Stimulated activated CD4-positive, alpha-beta T cell treated with anti-CD3 and anti-CD28 coated beads, Interleukin-12 subunit alpha, Interleukin-12 subunit beta, amount 100 ng/mL, for 24 hours (primary cell): ENCODE data around the gene SPNS2.

Experiments
- DNase-seq, 2 experiments: peaks; one replicate each; pipeline ENCODE4 v3.0.0-alpha.2; 2020; ENCODE audit warnings: low read depth in 2 of 2

Gene SPNS2

DNA sequence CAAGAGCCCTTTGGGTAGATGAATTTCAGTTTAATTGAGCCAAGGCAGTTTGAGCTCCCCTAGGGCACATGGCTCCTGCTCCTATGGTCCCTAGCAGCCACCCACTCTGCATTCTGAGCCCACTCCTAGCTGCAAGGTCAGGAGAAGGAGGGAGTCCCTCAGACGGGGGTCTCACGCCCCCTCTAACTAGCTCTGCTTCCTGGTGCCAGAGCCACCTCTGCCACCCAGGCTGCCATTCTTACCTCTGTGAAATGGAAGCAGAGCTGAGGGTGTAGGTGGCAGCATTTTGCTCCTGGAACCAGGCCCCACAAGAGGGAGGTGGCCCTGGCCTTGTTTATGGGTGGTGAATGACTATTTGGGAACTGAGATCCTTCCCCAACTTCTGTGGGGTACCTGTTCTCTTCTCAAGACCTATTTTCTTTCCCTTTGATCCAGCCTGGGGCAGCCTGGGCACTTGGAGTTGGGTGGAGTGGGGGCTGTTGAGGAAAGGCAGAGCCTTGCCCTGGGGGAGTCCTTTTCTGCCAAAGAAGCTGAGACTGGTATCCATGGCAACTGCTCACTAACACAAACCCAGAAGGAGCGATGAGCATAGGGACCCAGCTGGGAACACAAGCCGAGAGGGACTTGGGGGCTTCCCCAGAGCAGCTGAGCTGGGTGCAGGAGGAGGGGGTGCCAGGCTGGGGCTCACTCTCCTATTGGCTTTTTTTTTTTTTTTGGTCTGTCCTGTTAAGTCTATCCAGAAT lies 4.8 kb downstream of the SPNS2 start:
- no peak for DNase-seq

DNA sequence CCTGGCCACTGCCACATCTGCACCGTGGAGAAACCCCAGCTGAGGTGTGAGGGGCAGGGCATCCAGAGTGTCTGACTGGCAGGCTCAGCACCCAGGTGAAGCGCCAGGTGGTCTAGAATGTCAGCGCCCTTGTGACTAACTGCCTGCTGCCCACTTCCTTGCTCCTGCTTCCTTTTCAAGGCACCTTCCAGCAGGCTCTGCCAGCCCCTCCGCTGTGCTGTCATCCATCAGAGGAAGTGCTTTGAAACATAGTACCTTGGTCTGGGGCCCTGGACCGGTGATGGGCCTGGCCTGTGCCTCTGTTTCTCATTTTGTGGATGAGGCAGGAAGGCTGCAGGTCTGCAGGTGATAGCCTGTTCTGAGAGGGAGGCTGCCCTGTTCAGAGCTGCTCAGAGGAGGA lies 5.5 kb downstream of the SPNS2 start:
- DNase-seq, result no peak

DNA sequence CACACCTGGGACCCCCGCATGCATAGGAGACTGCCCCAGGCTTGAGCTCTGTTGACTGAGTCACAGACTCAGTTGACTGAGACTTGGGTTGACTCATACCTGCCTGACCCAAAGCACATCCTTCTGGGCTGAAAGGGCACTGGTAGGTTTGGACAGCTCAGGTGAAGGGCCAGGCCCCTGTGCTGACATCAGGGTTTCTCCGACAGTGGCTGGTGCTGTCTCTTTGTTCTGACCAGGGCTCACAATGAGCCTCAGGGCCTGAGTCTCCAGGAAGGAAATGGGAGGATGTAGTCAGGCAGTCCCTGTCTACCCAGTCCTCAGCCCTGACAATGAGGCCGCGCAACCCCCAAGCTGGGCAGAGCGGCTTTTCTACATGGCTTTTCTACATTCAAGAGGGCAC lies 6.5 kb downstream of the SPNS2 start:
- no peak for DNase-seq

DNA sequence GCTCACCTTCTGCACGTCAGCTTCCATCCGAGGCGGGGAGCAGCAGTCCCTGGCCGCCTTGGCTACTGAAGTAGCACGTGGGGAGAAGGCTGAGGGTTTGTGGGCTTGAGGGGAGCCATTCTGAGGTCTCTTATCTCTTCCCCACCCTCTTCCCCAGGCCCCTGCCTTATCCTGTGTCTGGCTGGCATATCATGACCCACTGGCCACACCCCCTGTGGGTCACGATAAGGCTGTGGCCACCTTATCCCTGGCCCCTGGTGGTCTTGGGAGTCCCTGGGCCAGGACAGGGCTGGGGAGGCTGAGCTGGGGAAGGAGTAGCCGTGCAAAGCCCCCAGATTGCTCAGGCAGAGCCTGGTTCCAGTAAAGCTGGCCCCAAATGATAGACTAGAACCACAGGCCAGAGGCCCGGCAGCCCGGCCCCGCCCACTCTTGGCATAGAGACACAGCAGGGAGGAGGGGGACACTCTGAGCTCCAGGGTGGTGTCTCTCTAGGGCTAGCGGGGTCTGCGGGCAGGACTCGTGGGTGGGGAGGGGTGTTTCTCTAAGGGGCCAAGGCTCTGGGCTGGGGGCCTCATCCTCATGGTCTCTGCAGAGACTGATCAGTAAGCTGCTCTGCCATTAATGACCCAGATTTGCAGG lies 7.6 kb downstream of the SPNS2 start:
- no peak for DNase-seq

DNA sequence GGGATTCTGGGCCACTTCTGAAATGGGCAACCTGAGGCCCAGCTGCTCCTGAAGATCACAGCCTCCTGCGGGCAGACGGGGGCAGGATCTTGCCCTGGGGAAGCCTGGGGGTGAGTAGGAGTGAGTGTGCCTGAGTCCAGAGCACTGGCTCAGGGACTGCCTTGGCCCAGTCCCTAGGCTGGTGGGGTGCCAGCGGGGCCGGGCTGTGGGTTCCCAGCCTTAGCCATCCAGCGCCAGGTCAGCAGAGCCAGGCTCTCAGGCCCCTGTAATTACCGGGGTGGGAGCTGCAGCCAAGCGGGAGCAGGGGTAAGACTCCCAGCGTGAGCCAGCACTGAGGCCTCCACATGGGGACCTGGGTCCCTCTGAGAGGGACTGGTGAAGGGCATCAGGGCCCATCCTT lies 8.2 kb downstream of the SPNS2 start:
- DNase-seq, result no peak

DNA sequence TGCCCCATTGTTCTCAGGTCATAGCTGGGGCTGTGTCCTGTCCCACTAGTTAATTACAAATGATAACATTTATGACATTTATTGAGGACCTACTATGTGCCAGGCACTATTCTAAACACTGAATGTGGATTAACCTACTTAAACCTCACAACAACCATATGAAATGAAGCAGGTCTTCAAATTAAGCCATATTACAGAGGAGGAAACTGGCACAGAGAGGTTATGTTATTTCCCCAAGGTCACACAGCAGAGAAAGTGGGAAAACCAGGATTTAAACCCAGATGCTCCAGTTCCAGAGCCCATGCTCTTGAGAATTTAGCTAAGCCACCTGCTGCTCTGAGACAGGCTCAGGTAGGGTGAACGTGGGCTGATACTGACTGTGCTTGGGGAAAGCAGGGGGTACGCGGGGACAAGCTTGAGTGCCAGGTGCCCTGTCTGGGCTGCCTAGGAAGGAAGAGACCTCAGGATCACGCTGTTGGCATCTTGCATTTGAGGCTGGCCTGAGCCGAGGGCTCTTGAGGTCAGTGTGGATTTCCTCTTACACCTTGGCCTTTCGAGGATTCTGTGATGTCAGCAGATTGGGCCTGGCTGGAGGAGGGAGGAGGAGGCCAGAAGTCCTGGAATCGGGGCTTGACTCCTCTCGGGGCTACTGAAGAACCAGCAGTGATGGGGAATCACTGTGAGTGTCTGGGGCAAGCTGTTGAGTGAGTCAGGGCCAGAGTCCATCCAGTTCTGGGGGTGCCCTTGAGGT lies 8.9 kb downstream of the SPNS2 start:
- no peak for DNase-seq

DNA sequence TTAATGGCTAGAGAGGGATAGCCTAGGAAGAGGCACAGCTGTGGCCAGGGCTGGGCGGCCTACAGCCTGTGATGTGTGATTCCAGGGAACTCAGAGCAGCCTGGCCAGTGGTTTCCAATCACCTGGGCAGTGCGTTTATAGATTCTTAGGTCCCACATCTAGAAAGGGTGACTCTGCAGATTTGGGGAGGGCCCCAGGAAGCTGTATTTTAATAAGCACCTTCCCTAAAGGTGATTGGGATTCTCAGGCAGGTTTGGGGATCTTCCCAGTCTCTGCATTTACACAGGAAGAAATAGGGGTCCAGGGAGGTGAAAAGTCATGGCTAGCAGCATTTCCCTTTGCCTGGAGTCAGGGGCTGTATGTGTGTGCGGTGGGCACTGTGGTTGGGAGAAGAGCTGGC lies 9.5 kb downstream of the SPNS2 start:
- no peak for DNase-seq

DNA sequence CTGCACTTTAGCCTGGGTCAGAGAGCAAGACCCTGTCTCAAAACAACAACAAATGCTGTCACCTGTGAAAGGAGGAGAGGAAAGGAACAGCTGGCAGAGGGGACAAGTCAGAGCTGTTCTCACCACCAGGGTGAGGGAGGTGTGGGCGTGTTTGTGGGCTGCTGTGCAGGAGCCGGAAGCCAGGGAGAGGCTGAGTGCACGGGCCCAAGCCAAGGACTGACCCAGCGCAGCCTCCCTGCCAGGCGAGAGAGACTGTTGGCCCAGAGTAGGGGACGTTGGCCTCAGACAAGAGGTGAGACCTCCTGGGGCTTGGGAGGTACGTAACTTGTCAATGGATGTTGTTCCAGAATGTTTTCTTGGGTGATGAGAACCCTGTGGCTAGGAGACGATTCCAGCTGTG lies 10.7 kb downstream of the SPNS2 start:
- no peak for DNase-seq

DNA sequence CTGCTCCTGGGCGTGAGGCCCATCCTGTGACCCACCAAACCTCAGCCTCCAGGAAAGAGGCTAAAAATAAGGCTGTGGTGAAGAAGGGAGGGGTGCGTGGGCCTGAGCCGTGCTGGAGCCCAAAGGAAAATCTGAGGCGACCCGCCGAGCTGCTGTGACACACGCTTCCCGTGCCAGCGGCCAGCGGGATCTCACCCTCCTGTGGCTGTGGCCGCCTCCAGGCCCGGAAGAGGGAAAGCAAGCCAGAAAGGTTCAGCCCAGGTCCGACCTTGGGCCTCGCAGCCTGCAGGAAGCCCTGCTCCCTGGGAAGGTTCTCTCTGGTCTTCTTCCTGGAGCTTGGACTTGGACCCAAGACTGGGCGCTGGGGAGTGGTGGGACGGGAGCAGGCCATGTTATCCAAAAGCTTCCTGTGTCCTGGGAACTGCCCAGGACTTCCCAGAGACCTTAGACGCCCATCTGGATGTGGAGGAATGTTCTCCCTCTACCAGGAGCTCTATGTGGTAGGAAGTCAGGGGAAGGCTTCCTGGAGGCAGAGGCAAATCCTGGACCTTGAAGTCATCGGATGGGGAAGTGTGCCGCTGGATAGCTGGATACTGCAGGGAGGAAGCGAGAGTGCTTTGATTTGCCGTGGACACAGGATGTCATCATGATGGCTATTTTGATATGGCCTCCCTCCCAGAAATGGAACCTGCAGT lies 11.4 kb downstream of the SPNS2 start:
- DNase-seq, result no peak

DNA sequence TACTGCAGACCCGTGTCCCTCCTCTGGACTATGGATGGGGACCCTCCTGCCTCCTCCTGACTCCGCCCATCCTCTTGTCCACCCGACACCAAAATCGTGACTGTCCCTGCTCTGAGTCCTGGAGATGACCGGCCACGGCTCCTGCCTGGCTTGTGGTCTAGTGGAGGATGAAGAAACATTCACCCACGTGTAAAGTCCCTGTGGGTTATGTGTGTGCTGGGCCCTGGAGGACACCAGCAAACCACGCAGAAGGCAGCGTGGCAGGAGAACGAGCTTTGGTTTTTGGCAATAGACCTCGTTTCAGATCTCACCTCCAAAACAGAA lies 11.9 kb downstream of the SPNS2 start:
- DNase-seq, result no peak

DNA sequence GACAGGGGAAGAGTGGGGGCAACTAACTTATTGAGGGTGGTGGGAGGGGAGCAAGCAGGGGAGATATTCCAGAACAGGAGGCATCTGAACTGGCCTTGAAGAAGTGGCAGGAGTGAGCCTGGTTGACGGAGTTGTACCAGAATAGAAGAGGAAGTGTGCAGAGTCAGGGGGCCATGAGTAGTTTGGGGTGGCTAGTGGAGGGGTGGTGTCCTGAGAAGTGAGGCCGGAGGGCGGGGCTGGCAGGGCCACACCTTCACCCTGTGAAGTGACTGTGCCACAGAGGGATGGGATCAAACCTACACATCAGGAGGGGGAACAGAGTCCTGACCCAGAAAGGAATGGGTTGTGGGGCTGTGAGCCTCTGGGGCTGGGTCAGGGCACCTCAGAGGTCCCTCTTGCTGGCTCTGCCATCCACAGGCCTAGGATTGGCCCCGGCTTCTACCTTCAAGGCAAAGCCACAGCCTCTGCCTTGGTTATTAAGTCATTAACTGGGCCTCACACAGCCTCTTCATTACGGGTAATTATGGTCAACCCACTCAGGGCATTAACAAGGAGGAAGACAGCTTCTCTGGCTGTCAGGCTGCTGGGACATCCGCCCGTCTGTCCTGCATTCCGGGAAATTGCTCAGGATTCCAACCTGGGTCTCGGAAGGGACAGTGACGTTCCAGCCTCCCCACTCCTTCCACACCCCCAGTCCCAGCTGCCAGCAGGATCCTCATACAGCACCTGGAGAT lies 12.7 kb downstream of the SPNS2 start:
- DNase-seq, result no peak

DNA sequence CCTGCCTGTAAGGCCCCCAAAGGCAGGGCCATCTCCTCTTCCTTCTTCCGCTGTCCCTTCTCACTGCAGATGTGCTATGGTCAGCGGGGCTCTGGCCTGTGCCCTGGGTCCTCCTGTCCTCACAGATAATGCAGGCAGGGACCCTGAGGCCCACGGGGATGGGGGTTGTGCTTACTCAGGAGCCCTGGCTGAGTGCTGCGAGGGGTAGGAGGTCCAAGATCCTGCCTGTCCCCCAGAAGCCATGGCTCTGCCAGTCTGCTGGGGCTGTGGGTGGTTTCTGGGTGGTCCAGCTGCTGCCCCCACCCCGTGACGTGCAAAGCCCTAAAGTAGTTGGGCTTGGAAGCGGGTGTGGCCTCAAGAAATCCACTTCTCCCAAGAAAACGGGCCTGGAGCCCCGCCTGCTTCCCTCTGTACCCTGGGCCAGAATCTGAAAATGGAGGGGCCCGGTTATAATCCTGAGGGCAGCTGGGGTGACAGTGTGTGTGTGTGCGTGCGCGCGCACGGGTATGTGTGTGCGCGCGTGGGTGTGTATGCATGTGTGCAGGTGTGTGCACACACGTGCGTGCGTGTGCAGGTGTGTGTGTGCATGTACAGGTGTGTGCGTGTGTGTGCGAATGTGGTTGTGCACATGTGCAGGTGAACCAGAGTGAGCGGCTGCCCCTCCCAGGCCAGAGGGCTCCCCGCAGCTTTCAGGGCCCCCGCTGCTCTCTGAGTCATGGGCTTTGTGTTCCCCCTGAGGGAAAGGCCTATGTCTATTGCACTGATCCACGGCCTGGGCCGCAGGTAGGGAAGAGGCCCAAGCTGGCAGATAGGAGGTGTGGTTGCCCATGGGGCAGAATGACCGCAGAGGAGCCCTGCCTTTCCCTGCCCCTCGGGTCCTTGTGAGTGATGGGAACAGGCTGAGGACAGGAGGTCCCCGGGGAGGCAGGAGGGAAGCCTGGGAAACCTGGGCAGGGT lies 13.8 kb downstream of the SPNS2 start:
- DNase-seq, result no peak

DNA sequence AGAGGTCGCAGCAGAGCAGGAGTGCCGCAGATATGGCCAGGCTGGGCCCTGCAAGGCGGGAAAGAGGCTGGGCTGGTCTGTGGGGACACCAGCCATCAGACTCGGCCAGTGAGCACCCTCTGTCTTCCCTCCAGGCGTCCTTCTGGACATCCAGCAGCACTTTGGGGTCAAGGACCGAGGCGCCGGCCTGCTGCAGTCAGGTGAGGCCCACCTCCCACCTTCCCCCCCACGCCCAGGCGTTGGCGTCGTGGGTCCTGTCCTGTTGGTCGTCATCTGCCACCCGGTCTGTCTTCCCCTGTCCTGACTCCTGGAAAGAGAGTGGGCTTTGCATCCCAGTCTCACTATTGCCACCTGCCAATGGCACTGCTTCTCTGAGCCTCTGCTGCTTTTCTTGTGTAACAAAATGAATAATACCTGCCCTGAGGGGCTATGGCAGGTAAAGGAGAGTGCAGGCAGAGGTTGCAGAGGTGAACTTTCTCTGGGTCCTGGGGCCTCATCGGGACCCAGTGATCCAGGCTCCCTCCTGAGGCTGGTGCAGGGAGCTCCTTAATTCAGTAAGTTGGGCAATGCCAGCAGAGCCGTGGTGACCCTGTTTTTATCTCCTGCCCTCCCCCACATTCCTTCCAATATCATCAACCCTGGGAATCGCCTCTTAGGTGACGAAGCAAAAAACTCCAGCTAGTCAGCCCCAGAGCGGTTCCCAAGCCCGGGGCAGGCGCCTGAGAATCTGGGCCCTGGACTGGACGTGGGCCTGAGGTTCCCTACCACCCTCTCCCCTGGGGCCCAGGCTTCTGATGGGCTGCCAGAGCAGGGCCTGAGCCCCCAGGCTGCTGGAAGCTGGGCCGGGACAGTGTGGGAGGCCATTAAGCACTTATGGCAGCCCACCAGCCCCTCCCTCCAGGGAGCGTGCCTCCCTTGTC lies 14.7 kb downstream of the SPNS2 start:
- no peak for DNase-seq

DNA sequence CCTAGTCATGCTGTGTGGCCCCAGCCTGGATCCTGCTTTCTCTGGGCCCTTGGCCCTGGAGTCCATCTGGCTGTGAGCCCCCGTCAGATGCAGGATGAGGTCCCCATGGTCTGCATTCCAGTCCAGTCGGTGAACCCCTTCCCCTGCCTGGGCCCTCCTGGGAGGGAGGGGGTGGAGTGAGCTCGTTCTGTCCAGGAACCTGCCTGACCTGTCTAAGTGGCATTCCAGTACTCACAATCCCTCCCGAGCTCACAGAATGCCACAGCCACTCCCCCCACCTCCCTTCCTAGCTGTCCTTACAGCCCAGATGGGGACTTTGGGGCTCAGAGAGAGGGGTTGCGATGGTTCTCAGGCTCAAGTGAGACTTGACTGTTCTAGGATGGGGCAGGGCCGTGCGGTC lies 15.5 kb downstream of the SPNS2 start:
- DNase-seq, result no peak

DNA sequence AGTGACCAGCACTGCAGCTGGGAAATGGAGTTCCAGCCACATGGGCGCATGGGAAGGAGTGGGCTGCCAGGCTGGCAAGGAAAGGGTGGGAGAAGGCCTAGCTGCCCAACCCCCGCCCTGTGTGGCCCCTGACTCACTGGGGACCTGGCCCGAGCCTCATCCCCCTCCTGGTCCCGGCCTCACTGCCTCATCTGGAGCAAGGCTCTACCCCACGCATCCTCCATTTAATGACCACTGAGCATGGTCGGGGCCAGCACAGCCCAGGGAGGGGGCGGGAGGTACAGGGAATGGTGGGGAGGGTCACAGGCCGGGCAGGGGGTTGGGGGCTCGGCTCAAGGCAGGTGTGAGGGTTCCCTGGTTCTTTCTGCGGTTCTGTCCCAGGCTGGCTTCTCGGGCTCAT lies 16.1 kb downstream of the SPNS2 start:
- DNase-seq, result no peak

DNA sequence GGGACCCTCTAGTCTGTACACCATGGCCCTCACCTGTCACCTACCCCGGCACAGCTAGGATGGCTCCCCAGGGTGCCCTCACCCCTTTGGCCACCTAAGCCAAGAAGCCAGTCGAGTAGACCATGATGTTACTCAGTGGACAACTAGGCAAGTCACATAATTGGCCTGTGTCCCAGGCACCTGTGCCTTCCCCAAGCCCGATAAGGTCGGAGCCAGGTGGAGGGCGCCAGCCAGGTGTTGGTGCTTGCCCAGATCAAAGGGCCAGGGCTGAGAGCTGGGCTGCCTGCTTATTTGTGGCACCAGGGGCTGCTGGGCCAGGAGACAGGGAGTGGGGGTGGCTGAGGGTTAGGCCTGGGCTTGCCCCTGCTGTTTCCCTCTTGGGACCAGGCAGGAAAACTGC lies 16.8 kb downstream of the SPNS2 start:
- no peak for DNase-seq

DNA sequence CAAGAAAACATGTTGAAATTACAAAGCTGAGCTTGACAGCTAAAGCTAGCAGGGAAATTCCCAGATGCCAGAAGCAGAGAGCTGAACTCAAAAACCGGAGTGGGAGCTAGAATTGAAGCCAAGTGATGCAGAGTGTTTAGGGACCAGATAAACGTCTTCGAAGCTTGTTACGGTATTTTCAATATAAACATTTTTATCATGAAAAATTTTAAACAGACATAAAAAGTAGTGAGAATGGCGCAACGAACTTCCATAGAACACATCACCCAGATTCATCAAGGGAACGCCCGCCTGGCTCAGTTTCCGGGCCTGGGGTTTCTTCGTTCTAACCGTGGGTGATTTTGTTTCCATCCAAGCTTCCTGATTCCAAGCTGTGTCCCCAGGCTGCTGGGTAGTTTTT lies 18.1 kb downstream of the SPNS2 start:
- DNase-seq, result no peak

DNA sequence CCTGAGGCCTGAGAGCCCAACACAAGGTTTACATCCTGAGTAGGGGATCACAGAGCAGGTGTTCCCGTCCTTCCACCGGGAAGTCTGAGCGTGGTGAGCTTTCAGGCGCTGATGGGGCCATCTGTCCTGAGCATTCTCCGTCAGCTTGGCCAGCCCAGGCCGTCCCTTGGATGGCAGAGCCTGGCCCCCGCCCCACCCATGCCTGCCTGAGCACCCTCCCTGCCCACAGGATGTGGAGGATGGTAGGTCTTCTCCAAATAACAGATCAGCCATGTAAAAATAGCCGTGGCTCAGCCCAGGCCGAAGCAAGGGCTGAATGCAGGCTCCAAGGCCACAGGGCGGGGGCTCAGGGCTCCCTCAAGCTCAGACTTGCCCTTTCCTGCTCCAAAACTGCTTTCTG lies 20.2 kb downstream of the SPNS2 start:
- no peak for DNase-seq

DNA sequence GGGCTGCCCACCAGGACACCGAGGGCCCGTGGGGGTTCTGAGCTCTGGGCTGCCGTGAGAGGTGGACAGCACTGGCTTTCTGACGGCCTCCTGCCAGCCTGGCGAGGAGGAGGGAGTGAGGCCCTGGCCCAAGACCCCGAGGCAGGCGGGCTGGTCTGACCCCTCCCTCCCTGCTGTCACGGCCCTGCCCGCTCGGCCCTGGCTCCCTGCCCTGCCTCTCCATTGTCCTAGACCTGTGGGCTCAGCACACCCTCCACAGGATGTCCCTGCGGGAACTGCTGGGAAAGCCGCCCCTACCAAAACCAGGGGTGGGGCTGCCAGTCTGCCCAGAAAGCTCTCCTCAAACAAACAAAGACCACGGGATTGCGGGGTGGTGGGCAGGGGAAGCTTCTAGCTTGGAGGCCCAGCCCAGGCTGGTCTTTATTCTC lies 20.7 kb downstream of the SPNS2 start:
- DNase-seq, result no peak
